Uterus (tissue), 2 donors: ENCODE results near the gene SLC6A6.

ENCODE experiments used
- CTCF ChIP-seq, 4 experiments: fragments of 200-600 bp in 2 of 4; fragments of 450-650 bp in 2 of 4; sonication (generic) in 2 of 4; IDR thresholded peaks; one replicate each; pipeline ENCODE4 v1.5.1; 2016 to 2019; ENCODE audit warnings: antibody characterized with exemption in 4 of 4, mild to moderate bottlenecking in 2 of 4, moderate library complexity in 1 of 4
- POLR2A ChIP-seq, 2 donors: fragments of 450-650 bp; IDR thresholded peaks; one replicate each; pipeline ENCODE4 v1.6.1; 2016; ENCODE audit warnings: antibody characterized with exemption in 2 of 2, mild to moderate bottlenecking in 1 of 2, moderate library complexity in 1 of 2

GRCh38 chr3:14389166-14389606 lies 13.2 kb upstream of the SLC6A6 start:
- TF ChIP-seq POLR2A (IDR thresholded peaks at IDR 0.05) = no peak
- no peak for TF ChIP-seq CTCF (IDR thresholded peaks at IDR 0.05)
